GM23248 (cell line): Measurements from ENCODE around the gene RNF26. TPM values are rescaled to one million over a fixed set of nuclear protein-coding genes. Genes with fewer than 3 reads are reported as not detected.

Source experiments
- DNase-seq: peaks from one replicate; pipeline ENCODE4 v3.0.0-alpha.2; 2015
- H2AFZ ChIP-seq: fragments of 200-600 bp; sonication (generic); 2 replicates; pipeline ENCODE4 v1.6.1; 2016; ENCODE audit warnings: antibody characterized with exemption
- H3F3A ChIP-seq: fragments of 200-600 bp; sonication (generic); 2 replicates; pipeline ENCODE4 v1.6.1; 2016; ENCODE audit warnings: mild to moderate bottlenecking, antibody characterized with exemption, mixed run types; ENCODE audit not compliant: insufficient read depth
- H3K27ac ChIP-seq: fragments of 200-600 bp; sonication (generic); 2 replicates; pipeline ENCODE4 v1.5.1; 2016; ENCODE audit warnings: mild to moderate bottlenecking
- H3K27me3 ChIP-seq: fragments of 200-600 bp; sonication (generic); replicated peaks from 2 replicates; pipeline ENCODE4 v1.6.1; 2016; ENCODE audit warnings: mild to moderate bottlenecking; ENCODE audit not compliant: insufficient read depth
- H3K36me3 ChIP-seq: fragments of 200-600 bp; sonication (generic); 2 replicates; pipeline ENCODE4 v1.6.1; 2016; ENCODE audit warnings: low read depth, mild to moderate bottlenecking
- H3K4me1 ChIP-seq: fragments of 200-600 bp; sonication (generic); 2 replicates; pipeline ENCODE4 v1.6.1; 2016; ENCODE audit warnings: mild to moderate bottlenecking; ENCODE audit not compliant: insufficient read depth
- H3K4me2 ChIP-seq: fragments of 200-600 bp; sonication (generic); one replicate; pipeline ENCODE4 v1.6.1; 2016; ENCODE audit warnings: mild to moderate bottlenecking; ENCODE audit not compliant: unreplicated experiment
- H3K4me3 ChIP-seq: fragments of 200-600 bp; sonication (generic); 2 replicates; pipeline ENCODE4 v1.5.1; 2016; ENCODE audit warnings: mild to moderate bottlenecking
- H3K79me2 ChIP-seq: fragments of 200-600 bp; sonication (generic); 2 replicates; pipeline ENCODE4 v1.6.1; 2016; ENCODE audit warnings: mild to moderate bottlenecking; ENCODE audit not compliant: insufficient read depth
- H3K9ac ChIP-seq: fragments of 200-600 bp; sonication (generic); 2 replicates; pipeline ENCODE4 v1.6.1; 2016; ENCODE audit warnings: mild to moderate bottlenecking
- H3K9me2 ChIP-seq: fragments of 200-600 bp; sonication (generic); 2 replicates; pipeline ENCODE4 v1.6.1; 2016; ENCODE audit warnings: mixed run types, mild to moderate bottlenecking, moderate library complexity; ENCODE audit not compliant: insufficient read depth
- H3K9me3 ChIP-seq: fragments of 200-600 bp; sonication (generic); one replicate; pipeline ENCODE4 v1.6.1; 2017; ENCODE audit warnings: low read depth
- H4K20me1 ChIP-seq: fragments of 200-600 bp; sonication (generic); 2 replicates; pipeline ENCODE4 v1.6.0; 2016; ENCODE audit not compliant: insufficient read depth
- EZH2 ChIP-seq: fragments of 200-600 bp; sonication (generic); IDR thresholded peaks from 2 replicates; pipeline ENCODE4 v1.6.1; 2018; ENCODE audit warnings: antibody characterized with exemption, mild to moderate bottlenecking; ENCODE audit not compliant: insufficient read depth, poor library complexity, severe bottlenecking
- EZH2phosphoT487 ChIP-seq: fragments of 200-600 bp; sonication (generic); IDR thresholded peaks from 2 replicates; pipeline ENCODE4 v1.6.1; 2018; ENCODE audit warnings: antibody characterized with exemption, moderate library complexity, mild to moderate bottlenecking, low read depth; ENCODE audit not compliant: insufficient read depth
- WGBS, 2 experiments: methylation state at CpG; one replicate each; pipeline ENCODE4 v1.1.6; 2015 to 2017; ENCODE audit warnings: low lambda C conversion rate in 2 of 2, low coverage in 1 of 2; ENCODE audit errors: missing lambda C conversion rate in 2 of 2; 5-methylcytosine and 5-hydroxymethylcytosine counted together
- in situ Hi-C: fragments of 300-500 bp; cut with MboI; formaldehyde crosslinking; loops from 2 replicates; pipeline ENCODE4 v1.15.0; 2020
- polyA plus RNA-seq: library from polyadenylated mRNA; unstranded; fragments of >200 nt; fragmentation: Nextera tagmentation; extraction: Ambion mirVana; gene quantifications from 2 replicates; pipeline ENCODE4 v1.2.1, GENCODE V29; 2016
- total RNA-seq: library from RNA; depleted of rRNA; stranded (reverse); fragments of >200 nt; shearing (Covaris generic); gene quantifications from 2 replicates; pipeline ENCODE4 v1.2.3, GENCODE V29; 2014

The RNF26 gene
- total and polyA plus RNA-seq, 2 experiments from 2014 or later = 8.0 to 49.5 TPM

DNA sequence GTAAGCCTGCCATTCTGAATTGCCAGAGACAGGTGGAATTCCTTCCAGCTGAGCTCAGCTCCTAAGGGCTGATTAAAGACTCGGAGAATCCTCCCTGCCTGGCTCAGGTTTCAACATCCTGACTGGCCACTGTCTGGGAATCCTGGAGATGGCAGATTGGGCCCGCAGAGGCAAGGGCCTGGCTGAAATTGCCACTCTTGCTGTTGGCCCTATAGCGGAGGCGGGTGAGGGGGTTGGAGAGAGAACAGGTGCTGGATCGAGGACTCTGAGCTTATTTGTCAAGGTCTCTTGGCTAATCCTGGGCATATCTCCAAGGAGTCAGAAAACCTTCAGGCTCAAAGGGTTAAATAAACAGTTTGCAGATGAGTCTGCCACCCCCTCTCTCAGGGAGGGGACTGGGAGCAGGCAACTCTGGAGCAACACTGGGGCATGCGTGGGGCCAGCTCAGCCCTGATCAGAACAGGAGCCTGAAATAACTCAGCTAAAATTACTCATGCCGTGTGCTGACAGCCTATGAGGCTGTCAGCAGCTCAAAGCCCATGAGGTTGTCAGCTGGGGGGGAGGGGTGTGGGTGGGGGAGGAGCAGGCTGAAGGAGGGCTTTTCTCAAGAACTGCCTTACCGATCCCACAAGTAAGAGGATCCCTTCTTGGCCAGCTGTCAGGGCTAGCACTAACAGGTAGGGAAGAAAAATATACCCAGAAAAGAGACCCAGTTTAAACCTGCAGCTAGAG lies 26.9 kb downstream of the RNF26 start:
- Histone ChIP-seq H3K36me3 (no peaks in the 10 kb centered on the region), H3K9me2 (no peaks in the 10 kb centered on the region), H3K4me1 (peaks cover 32% of the 10 kb centered on the region), H3F3A (peaks cover 26% of the 10 kb centered on the region), H4K20me1 (no peaks in the 10 kb centered on the region), H2AFZ (no peak overlapping the region), H3K79me2 (no peaks in the 10 kb centered on the region), H3K4me3 (no peak overlapping the region), H3K4me2 (peak overlapping the region; percentile 47), H3K27me3 (0 out of 2 replicates have a peak, but pooled peaks cover 6% of the 10 kb centered on the region), H3K9ac (no peak overlapping the region), H3K27ac (peak overlapping the region; percentile 49), H3K9me3 (no peaks in the 10 kb centered on the region)
- in situ Hi-C loops = no loop called here
- WGBS, 2 experiments = 20 to 23% methylated on average over 8 of the region's 8 CpGs
- peak; percentile 92 for DNase-seq
- peak; percentile 89; the same call in 1 of the 2 replicates for TF ChIP-seq EZH2phosphoT487
- no peak for TF ChIP-seq EZH2

DNA sequence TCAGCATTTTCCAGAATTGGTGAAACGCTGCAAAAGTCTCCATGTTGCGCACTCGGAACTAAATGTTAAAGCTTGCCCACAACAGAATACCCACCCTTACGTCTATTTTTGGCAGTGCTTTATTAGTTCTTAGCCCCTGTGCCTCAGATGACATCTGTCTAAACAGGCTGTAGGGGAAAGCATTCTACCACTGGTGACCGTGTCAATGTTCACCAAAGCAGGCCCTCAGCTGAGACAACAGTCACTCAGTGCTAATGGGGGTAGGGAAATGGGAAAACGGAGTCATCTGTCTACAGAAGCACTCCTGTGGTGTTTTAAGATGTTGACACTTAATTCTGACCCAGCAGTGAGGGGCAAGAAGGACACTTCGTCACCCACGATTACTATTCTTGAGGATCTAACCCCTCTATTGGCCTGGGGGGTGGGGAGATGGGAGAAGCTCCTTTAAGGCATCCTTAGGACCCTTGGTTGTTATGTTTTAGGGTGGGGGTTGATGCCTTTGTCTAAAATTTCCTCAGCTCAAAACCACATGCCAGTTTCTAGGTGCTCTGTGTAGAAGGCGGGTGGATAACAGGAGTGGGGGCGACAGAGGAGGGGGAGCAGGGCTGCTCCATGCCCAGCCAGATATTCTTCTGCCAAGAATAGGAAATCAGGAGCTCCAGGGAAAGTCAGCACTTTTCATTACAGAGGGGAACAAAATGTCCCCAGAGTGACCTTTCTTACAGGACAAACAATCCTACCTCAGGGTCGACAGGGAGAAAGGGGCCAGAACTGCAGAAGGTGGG lies 27.8 kb downstream of the RNF26 start:
- no peak overlapping the region for H3K4me2 ChIP-seq
- peaks cover 32% of the 10 kb centered on the region for H3K4me1 ChIP-seq
- 0 out of 2 replicates have a peak, but pooled peaks cover 6% of the 10 kb centered on the region for H3K27me3 ChIP-seq
- no peak for DNase-seq
- no peaks in the 10 kb centered on the region for H3K9me2 ChIP-seq
- in situ Hi-C loops = no loop called here
- no peaks in the 10 kb centered on the region for H3K36me3 ChIP-seq
- TF ChIP-seq EZH2phosphoT487 (no peak), EZH2 (no peak)
- H4K20me1 ChIP-seq = no peaks in the 10 kb centered on the region
- no peak overlapping the region for H3K4me3 ChIP-seq
- WGBS, 2 experiments = 77 to 80% methylated on average over 11 of the region's 11 CpGs
- no peak overlapping the region for H3K9ac ChIP-seq
- no peak overlapping the region for H2AFZ ChIP-seq
- peaks cover 26% of the 10 kb centered on the region for H3F3A ChIP-seq
- no peak overlapping the region for H3K27ac ChIP-seq
- no peaks in the 10 kb centered on the region for H3K79me2 ChIP-seq
- H3K9me3 ChIP-seq = no peaks in the 10 kb centered on the region

DNA sequence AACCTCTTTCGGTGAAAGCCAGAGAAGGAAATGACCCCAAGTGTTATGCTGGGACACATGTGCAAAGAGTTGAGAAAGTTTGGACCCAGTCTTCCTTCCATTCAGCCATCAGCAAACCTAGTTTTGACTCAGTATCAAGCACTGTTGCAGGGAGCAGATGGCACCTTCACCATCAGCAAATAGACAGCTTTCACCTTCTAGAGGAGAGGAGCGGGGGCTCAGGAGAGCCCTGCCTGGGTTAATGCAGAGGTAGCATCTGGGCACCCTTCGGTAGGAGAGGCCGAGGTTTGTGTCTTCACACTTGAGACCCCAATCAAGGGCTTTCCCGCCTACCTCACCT lies 28.4 kb downstream of the RNF26 start:
- no peak for TF ChIP-seq EZH2
- Histone ChIP-seq H3K9ac (no peak overlapping the region), H3K9me3 (no peaks in the 10 kb centered on the region), H3K4me1 (peaks cover 32% of the 10 kb centered on the region), H3K27me3 (0 out of 2 replicates have a peak, but pooled peaks cover 6% of the 10 kb centered on the region), H3K4me3 (no peak overlapping the region), H4K20me1 (no peaks in the 10 kb centered on the region), H3K79me2 (no peaks in the 10 kb centered on the region), H3K27ac (no peak overlapping the region), H2AFZ (no peak overlapping the region), H3K36me3 (no peaks in the 10 kb centered on the region), H3K4me2 (no peak overlapping the region), H3F3A (peaks cover 26% of the 10 kb centered on the region), H3K9me2 (no peaks in the 10 kb centered on the region)
- in situ Hi-C loops = no loop called here
- 97 to 98% methylated on average over 5 of the region's 5 CpGs for WGBS, 2 experiments
- DNase-seq = no peak

DNA sequence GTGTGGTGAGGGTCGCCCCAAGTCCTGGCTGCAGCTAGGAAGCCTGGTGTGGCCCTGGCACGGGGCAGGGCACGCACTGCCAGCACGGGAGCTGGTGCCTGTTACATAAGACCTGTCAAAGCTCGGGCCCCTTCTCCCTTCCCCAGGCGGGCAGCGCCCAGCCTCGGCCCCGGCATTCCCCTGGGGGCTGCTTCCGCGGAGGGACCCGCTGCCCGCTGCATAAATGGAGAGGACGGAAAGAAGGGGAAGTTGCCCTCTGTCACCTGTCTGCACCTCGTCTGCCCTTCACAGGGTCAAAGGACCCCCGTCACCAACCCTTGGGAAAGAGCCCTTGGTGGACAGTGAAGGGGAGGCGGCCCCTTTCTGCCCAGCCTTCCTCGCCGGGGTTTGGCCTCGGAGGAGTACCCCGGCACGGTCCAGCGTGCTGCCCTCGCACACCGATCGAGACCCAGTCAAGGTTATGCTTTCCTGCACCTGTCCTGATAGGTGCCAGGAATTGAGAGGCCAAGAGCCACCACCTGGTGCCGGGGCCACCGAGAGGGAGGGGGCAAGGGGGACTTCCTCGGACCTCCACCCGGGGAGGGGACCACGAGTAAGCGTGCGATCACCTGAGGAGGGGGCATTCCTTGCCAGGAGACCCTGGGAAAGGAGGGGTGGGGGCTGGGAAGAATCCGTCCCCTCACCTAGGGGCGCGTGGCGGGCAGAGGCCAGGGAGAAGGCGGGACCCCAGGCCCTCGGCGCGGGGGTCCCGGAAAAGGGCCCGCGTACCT lies 28.9 kb downstream of the RNF26 start:
- H3K9me2 ChIP-seq = no peaks in the 10 kb centered on the region
- no peak overlapping the region for H3K27ac ChIP-seq
- H3K4me3 ChIP-seq = no peak overlapping the region
- no peaks in the 10 kb centered on the region for H4K20me1 ChIP-seq
- H3K4me2 ChIP-seq = peak overlapping the region; percentile 65
- no peaks in the 10 kb centered on the region for H3K36me3 ChIP-seq
- TF ChIP-seq EZH2 (no peak), EZH2phosphoT487 (no peak)
- no peaks in the 10 kb centered on the region for H3K9me3 ChIP-seq
- no peaks in the 10 kb centered on the region for H3K79me2 ChIP-seq
- peaks cover 32% of the 10 kb centered on the region for H3K4me1 ChIP-seq
- in situ Hi-C loops = no loop called here
- no peak for DNase-seq
- WGBS, 2 experiments = 71 to 85% methylated on average over 28 to 44 of the region's 44 CpGs
- no peak overlapping the region for H2AFZ ChIP-seq
- peaks cover 6% of the 10 kb centered on the region; the same call in 1 of the 2 replicates for H3K27me3 ChIP-seq
- peaks cover 26% of the 10 kb centered on the region for H3F3A ChIP-seq
- H3K9ac ChIP-seq = no peak overlapping the region
